Iris pigment epithelial cell (primary cell): ENCODE data around the gene GNAS.
A peak's percentile ranks its signal among the peaks of the same experiment; 100 is the strongest.
"Not testable (repeated sequence)": the region's sequence is repeated elsewhere in the genome, so short reads cannot be mapped to it uniquely, and the experiment has no call there.

Source experiments
- DNase-seq: peaks from one replicate; pipeline ENCODE4 v3.0.0-alpha.2; 2011; ENCODE audit warnings: low read depth

The GNAS gene

GRCh38 chr20:58852543-58853271 is at the start of gene GNAS:
Gene GNAS (plus strand): TSS chr20:58852716.
- DNase-seq, result peak; percentile 71

- no peak for DNase-seq
Measured at GRCh38 chr20:58803533-58803932, 49.0 kb upstream of the GNAS start.

GRCh38 chr20:58807801-58808200 is 44.7 kb upstream of the GNAS start:
- no peak for DNase-seq

- DNase-seq, result no peak
Measured at GRCh38 chr20:58808271-58809046, 44.1 kb upstream of the GNAS start.

GRCh38 chr20:58810116-58810878 is 42.2 kb upstream of the GNAS start:
- peak; percentile 7 for DNase-seq

GRCh38 chr20:58810879-58811250 is 41.7 kb upstream of the GNAS start:
- no peak for DNase-seq

- no peak for DNase-seq
Measured at GRCh38 chr20:58811334-58811733, 41.2 kb upstream of the GNAS start.

GRCh38 chr20:58813369-58813768 is 39.1 kb upstream of the GNAS start:
- no peak for DNase-seq

- no peak for DNase-seq
Measured at GRCh38 chr20:58815448-58815847, 37.1 kb upstream of the GNAS start.

- DNase-seq, result no peak
Measured at GRCh38 chr20:58816051-58816450, 36.5 kb upstream of the GNAS start.

GRCh38 chr20:58816957-58817651 is 35.4 kb upstream of the GNAS start:
- no peak for DNase-seq

GRCh38 chr20:58817748-58818147 is 34.8 kb upstream of the GNAS start:
- DNase-seq, result no peak

GRCh38 chr20:58818586-58819285 is 33.8 kb upstream of the GNAS start:
- peak; percentile 85 for DNase-seq

- DNase-seq, result no peak
Measured at GRCh38 chr20:58819921-58820320, 32.6 kb upstream of the GNAS start.

- not testable (repeated sequence) for DNase-seq
Measured at GRCh38 chr20:58820515-58820914, 32.0 kb upstream of the GNAS start.

- no peak for DNase-seq
Measured at GRCh38 chr20:58822149-58822548, 30.4 kb upstream of the GNAS start.

GRCh38 chr20:58822748-58823730 is 29.5 kb upstream of the GNAS start:
- DNase-seq, result no peak

GRCh38 chr20:58824843-58825242 is 27.7 kb upstream of the GNAS start:
- no peak for DNase-seq

GRCh38 chr20:58825450-58825849 is 27.1 kb upstream of the GNAS start:
- DNase-seq, result no peak

- DNase-seq, result no peak
Measured at GRCh38 chr20:58826271-58826670, 26.2 kb upstream of the GNAS start.
